ENCODE measurements around the gene ZNF84. TPM values are rescaled to one million over a fixed set of nuclear protein-coding genes. Genes with fewer than 3 reads are reported as not detected.

ZNF84 gene
- polyA plus RNA-seq, 1 experiment, result 29.9 TPM

- Histone ChIP-seq H3K4me3 (ENCODE audit: low read depth, low read length) (peak overlapping the region; percentile 75), H3K9me3 (ENCODE audit: control insufficient read depth, insufficient read depth, low read length) (peaks cover 39% of the 10 kb centered on the region), H3K27me3 (ENCODE audit: control insufficient read depth, insufficient read depth, low read length) (no peaks in the 10 kb centered on the region), H3K27ac (ENCODE audit: low read depth, low read length) (no peak overlapping the region)
- DNase-seq (ENCODE audit: low read depth, low spot score), result no peak
- CTCF ChIA-PET, result no interaction called here
- no peak for TF ChIP-seq CTCF (IDR thresholded peaks at IDR 0.05; ENCODE audit: low read depth, low read length)
- POLR2A ChIA-PET, result interaction anchor here (0.7 kb wide), 1 partner anchor 51 kb away, joined by 3 read pairs; no protein-coding TSS in a partner anchor
Measured at GRCh38 chr12:133038118-133038709, 905 bp downstream of the ZNF84 start.

- Histone ChIP-seq H3K9me3 (ENCODE audit: control insufficient read depth, insufficient read depth, low read length) (peaks cover 73% of the 10 kb centered on the region), H3K4me3 (ENCODE audit: low read depth, low read length) (no peak overlapping the region), H3K27me3 (ENCODE audit: control insufficient read depth, insufficient read depth, low read length) (no peaks in the 10 kb centered on the region), H3K27ac (ENCODE audit: low read depth, low read length) (no peak overlapping the region)
- DNase-seq (ENCODE audit: low read depth, low spot score), result no peak
- POLR2A ChIA-PET, result no interaction called here
- no peak for TF ChIP-seq CTCF (IDR thresholded peaks at IDR 0.05; ENCODE audit: low read depth, low read length)
- CTCF ChIA-PET, result no interaction called here
Measured at GRCh38 chr12:133046698-133047097, 9.4 kb downstream of the ZNF84 start.

- peaks cover 35% of the 10 kb centered on the region for H3K9me3 ChIP-seq (ENCODE audit: control insufficient read depth, insufficient read depth, low read length)
- TF ChIP-seq CTCF (IDR thresholded peaks at IDR 0.05; ENCODE audit: low read depth, low read length), result no peak
- no peak overlapping the region for H3K4me3 ChIP-seq (ENCODE audit: low read depth, low read length)
- no peak overlapping the region for H3K27ac ChIP-seq (ENCODE audit: low read depth, low read length)
- DNase-seq (ENCODE audit: low read depth, low spot score), result no peak
- ChIA-PET POLR2A (no interaction called here), CTCF (no interaction called here)
- no peaks in the 10 kb centered on the region for H3K27me3 ChIP-seq (ENCODE audit: control insufficient read depth, insufficient read depth, low read length)
Measured at GRCh38 chr12:133057446-133057845, 20.1 kb downstream of the ZNF84 start.

GRCh38 chr12:133058203-133059113 is 21.1 kb downstream of the ZNF84 start:
- CTCF ChIA-PET, result no interaction called here

More at GRCh38 chr12:133058203-133059113, 21.1 kb downstream of the ZNF84 start:
- POLR2A ChIA-PET, result no interaction called here
- Histone ChIP-seq H3K4me3 (ENCODE audit: low read depth, low read length) (no peak overlapping the region), H3K27ac (ENCODE audit: low read depth, low read length) (no peak overlapping the region), H3K27me3 (ENCODE audit: control insufficient read depth, insufficient read depth, low read length) (no peaks in the 10 kb centered on the region), H3K9me3 (ENCODE audit: control insufficient read depth, insufficient read depth, low read length) (peaks cover 34% of the 10 kb centered on the region)
- no peak for DNase-seq (ENCODE audit: low read depth, low spot score)
- TF ChIP-seq CTCF (IDR thresholded peaks at IDR 0.05; ENCODE audit: low read depth, low read length), result no peak

All from AG04450 (cell line).